Upper lobe of left lung (tissue), 6 donors: ENCODE measurements around the gene PRR5L. TPM values are rescaled to one million over a fixed set of nuclear protein-coding genes. Genes with fewer than 3 reads are reported as not detected.

Source experiments
- ATAC-seq, 2 donors: fragments of 200-7000 bp; cut with Tn5 transposase; one replicate each; pipeline ENCODE4 v1.9.1; 2022; ENCODE audit warnings: mild to moderate bottlenecking in 2 of 2, moderate library complexity in 2 of 2; ENCODE audit not compliant: low FRiP score in 2 of 2
- DNase-seq, 2 donors: peaks; one replicate each; pipeline ENCODE4 v3.0.0-alpha.2; 2019 to 2020
- H3K27ac ChIP-seq, 4 donors: fragments of 200-600 bp; sonication (generic); one replicate each; pipeline ENCODE4 v1.5.1; 2016 to 2019
- H3K27me3 ChIP-seq, 4 donors: fragments of 200-600 bp; sonication (generic); one replicate each; pipeline ENCODE4 v1.5.1; 2017 to 2019
- H3K36me3 ChIP-seq, 4 donors: fragments of 200-600 bp; sonication (generic); one replicate each; pipeline ENCODE4 v1.5.1; 2016 to 2019
- H3K4me1 ChIP-seq, 4 donors: fragments of 200-600 bp; sonication (generic); one replicate each; pipeline ENCODE4 v1.5.1; 2018 to 2019
- H3K4me3 ChIP-seq, 4 donors: fragments of 200-600 bp; sonication (generic); one replicate each; pipeline ENCODE4 v1.5.1; 2017 to 2019; ENCODE audit warnings: mild to moderate bottlenecking in 2 of 4, moderate library complexity in 1 of 4
- H3K9me3 ChIP-seq, 4 donors: fragments of 200-600 bp; sonication (generic); one replicate each; pipeline ENCODE4 v1.5.1; 2018 to 2019
- CTCF ChIP-seq, 6 experiments: fragments of 450-650 bp in 4 of 6; fragments of 200-600 bp in 2 of 6; sonication (generic) in 2 of 6; IDR thresholded peaks; one replicate each; pipeline ENCODE4 v1.5.1; 2016 to 2019; ENCODE audit warnings: antibody characterized with exemption in 6 of 6
- EP300 ChIP-seq, 4 donors: sonication (generic); formaldehyde crosslinking; IDR thresholded peaks; one replicate each; pipeline ENCODE4 v1.5.1; 2017; ENCODE audit warnings: antibody characterized with exemption in 4 of 4, control low read depth in 2 of 4
- POLR2A ChIP-seq, 4 donors: fragments of 450-650 bp; IDR thresholded peaks; one replicate each; pipeline ENCODE4 v1.5.1; 2016 to 2017; ENCODE audit warnings: antibody characterized with exemption in 4 of 4, mild to moderate bottlenecking in 2 of 4
- POLR2AphosphoS5 ChIP-seq, 2 donors: sonication (generic); formaldehyde crosslinking; IDR thresholded peaks; one replicate each; pipeline ENCODE4 v1.5.1; 2017; ENCODE audit warnings: antibody characterized with exemption in 2 of 2
- WGBS, 2 donors: methylation state at CpG; one replicate each; pipeline ENCODE4 v1.1.5; 2017 to 2018; 5-methylcytosine and 5-hydroxymethylcytosine counted together
- total RNA-seq, 6 donors: library from RNA; depleted of rRNA in 4 of 6; stranded (reverse); fragments of >200 nt in 4 of 6; gene quantifications; one replicate each; pipeline versions ENCODE4 v1.1.0 to v1.2.1, GENCODE V29; 2016 to 2021
- donor health status: DM: no; HTN: no; CAD: no; lungs with moderate emphysema.
- donor health status: DM: no; HTN: yes; CAD: no; lungs with severe emphysema.

Gene PRR5L
- total RNA-seq, 6 donors from 2014 or later = 18.9 to 40.5 (median 27.6) TPM

GRCh38 chr11:36409152-36409816 lies 113.2 kb downstream of the PRR5L start:
- TF ChIP-seq POLR2A (IDR thresholded peaks at IDR 0.05) (no peak), EP300 (IDR thresholded peaks at IDR 0.05) (no peak), POLR2AphosphoS5 (IDR thresholded peaks at IDR 0.05) (no peak), CTCF (IDR thresholded peaks at IDR 0.05) (no peak)
- H3K36me3 ChIP-seq = peaks cover 0 to 4% (median 0%) of the 10 kb centered on the region in 4 donors
- peak overlapping the region; percentile 13 to 78 (median 21) for H3K27ac ChIP-seq
- 43 to 44% methylated on average over 8 of the region's 8 CpGs for WGBS, 2 donors
- DNase-seq = no peak
- no peaks in the 10 kb centered on the region for H3K9me3 ChIP-seq
- peaks cover 23 to 34% (median 28%) of the 10 kb centered on the region in 4 donors for H3K4me1 ChIP-seq
- H3K27me3 ChIP-seq = no peaks in the 10 kb centered on the region
- ATAC-seq = peak in 1 of 2 donors; percentile 34
- no peak overlapping the region for H3K4me3 ChIP-seq

- peak; percentile 82 to 84 for ATAC-seq
- DNase-seq = peak in 1 of 2 donors; percentile 78
- Histone ChIP-seq H3K27ac (peak overlapping the region; percentile 69 to 78 (median 72)), H3K4me1 (peaks cover 23 to 34% (median 28%) of the 10 kb centered on the region in 4 donors), H3K36me3 (peaks cover 0 to 4% (median 0%) of the 10 kb centered on the region in 4 donors), H3K4me3 (no peak overlapping the region), H3K9me3 (no peaks in the 10 kb centered on the region), H3K27me3 (no peaks in the 10 kb centered on the region)
- TF ChIP-seq CTCF (IDR thresholded peaks at IDR 0.05) (no peak), POLR2AphosphoS5 (IDR thresholded peaks at IDR 0.05) (peak in 1 of 2 donors; percentile 46), POLR2A (IDR thresholded peaks at IDR 0.05) (no peak)
- 49 to 65% methylated on average over 9 of the region's 9 CpGs for WGBS, 2 donors
These were observed 115.1 kb downstream of the PRR5L start for GRCh38 chr11:36411202-36411640.

- no peaks in the 10 kb centered on the region for H3K27me3 ChIP-seq
- WGBS, 2 donors = 48 to 78% methylated on average over 2 of the region's 2 CpGs
- no peaks in the 10 kb centered on the region for H3K9me3 ChIP-seq
- ATAC-seq (no peak), DNase-seq (no peak)
- peaks cover 0 to 4% (median 0%) of the 10 kb centered on the region in 4 donors for H3K36me3 ChIP-seq
- H3K27ac ChIP-seq = peak overlapping the region in 1 of 4 donors; percentile 73
- no peak overlapping the region for H3K4me3 ChIP-seq
- TF ChIP-seq CTCF (IDR thresholded peaks at IDR 0.05) = no peak
- no peak for TF ChIP-seq POLR2A (IDR thresholded peaks at IDR 0.05)
- TF ChIP-seq POLR2AphosphoS5 (IDR thresholded peaks at IDR 0.05) = no peak
- TF ChIP-seq EP300 (IDR thresholded peaks at IDR 0.05) = no peak
- peaks cover 23 to 33% (median 28%) of the 10 kb centered on the region in 4 donors for H3K4me1 ChIP-seq
These were observed 116.8 kb downstream of the PRR5L start for GRCh38 chr11:36412781-36413383.

- Histone ChIP-seq H3K27ac (peak overlapping the region in 1 of 4 donors; percentile 35), H3K4me1 (peaks cover 6 to 22% (median 13%) of the 10 kb centered on the region in 4 donors), H3K36me3 (peaks cover 0 to 4% (median 0%) of the 10 kb centered on the region in 4 donors), H3K4me3 (no peak overlapping the region), H3K27me3 (no peaks in the 10 kb centered on the region), H3K9me3 (no peaks in the 10 kb centered on the region)
- DNase-seq = no peak
- 62 to 89% methylated on average over 5 of the region's 5 CpGs for WGBS, 2 donors
- peak in 1 of 2 donors; percentile 61 for ATAC-seq
- no peak for TF ChIP-seq POLR2AphosphoS5 (IDR thresholded peaks at IDR 0.05)
- no peak for TF ChIP-seq EP300 (IDR thresholded peaks at IDR 0.05)
- no peak for TF ChIP-seq POLR2A (IDR thresholded peaks at IDR 0.05)
- TF ChIP-seq CTCF (IDR thresholded peaks at IDR 0.05) = no peak
These were observed 121.1 kb downstream of the PRR5L start for GRCh38 chr11:36417154-36417553.
